Thyroid gland (tissue), 4 donors: Measurements from ENCODE around the gene YBX3.

Experiments used
- CTCF ChIP-seq, 6 experiments: fragments of 200-600 bp in 3 of 6; fragments of 450-650 bp in 3 of 6; sonication (generic) in 3 of 6; IDR thresholded peaks; one replicate each; pipeline ENCODE4 v1.5.1; 2016 to 2019; ENCODE audit warnings: antibody characterized with exemption in 6 of 6, mild to moderate bottlenecking in 2 of 6, inconsistent platforms in 1 of 6, moderate library complexity in 1 of 6
- POLR2A ChIP-seq, 2 donors: fragments of 450-650 bp; IDR thresholded peaks; one replicate each; pipeline ENCODE4 v1.6.1; 2017; ENCODE audit warnings: antibody characterized with exemption in 2 of 2, mild to moderate bottlenecking in 2 of 2, moderate library complexity in 1 of 2

GRCh38 chr12:10663869-10664268 is 59.3 kb downstream of the YBX3 start:
- no peak for TF ChIP-seq CTCF (IDR thresholded peaks at IDR 0.05)
- no peak for TF ChIP-seq POLR2A (IDR thresholded peaks at IDR 0.05)
